RCC 7860 (cell line): Measurements from ENCODE around the gene CHID1.

Source experiments
- DNase-seq: peaks from one replicate; pipeline ENCODE4 v3.0.0-alpha.2; 2015; ENCODE audit warnings: low spot score
- FAIRE-seq: peaks from 2 replicates; lab custom pipeline; 2012; peaks lifted over from hg19 to GRCh38; lab: Jason Lieb, UNC

CHID1 gene

DNA sequence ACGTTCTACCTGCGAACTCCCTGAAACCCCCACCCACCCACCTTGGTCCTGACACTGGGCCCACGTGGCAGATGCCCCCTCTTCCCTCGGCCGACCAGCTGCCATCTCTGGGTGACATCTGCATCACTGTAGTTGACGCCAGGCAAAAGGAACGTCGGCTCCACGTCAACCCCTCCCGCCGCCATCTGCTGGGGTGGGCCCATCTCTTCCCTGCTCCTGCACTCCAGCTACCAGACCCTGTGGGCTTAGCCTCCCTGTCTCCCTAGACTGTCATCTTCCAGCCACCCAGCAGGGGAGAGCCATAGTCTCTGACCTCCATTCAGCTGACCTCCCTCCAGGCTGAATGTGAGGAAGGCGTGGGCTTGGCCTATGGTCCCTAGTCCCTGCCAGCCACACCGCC is 21.4 kb downstream of the CHID1 start:
- DNase-seq (no peak), FAIRE-seq (no peak)

DNA sequence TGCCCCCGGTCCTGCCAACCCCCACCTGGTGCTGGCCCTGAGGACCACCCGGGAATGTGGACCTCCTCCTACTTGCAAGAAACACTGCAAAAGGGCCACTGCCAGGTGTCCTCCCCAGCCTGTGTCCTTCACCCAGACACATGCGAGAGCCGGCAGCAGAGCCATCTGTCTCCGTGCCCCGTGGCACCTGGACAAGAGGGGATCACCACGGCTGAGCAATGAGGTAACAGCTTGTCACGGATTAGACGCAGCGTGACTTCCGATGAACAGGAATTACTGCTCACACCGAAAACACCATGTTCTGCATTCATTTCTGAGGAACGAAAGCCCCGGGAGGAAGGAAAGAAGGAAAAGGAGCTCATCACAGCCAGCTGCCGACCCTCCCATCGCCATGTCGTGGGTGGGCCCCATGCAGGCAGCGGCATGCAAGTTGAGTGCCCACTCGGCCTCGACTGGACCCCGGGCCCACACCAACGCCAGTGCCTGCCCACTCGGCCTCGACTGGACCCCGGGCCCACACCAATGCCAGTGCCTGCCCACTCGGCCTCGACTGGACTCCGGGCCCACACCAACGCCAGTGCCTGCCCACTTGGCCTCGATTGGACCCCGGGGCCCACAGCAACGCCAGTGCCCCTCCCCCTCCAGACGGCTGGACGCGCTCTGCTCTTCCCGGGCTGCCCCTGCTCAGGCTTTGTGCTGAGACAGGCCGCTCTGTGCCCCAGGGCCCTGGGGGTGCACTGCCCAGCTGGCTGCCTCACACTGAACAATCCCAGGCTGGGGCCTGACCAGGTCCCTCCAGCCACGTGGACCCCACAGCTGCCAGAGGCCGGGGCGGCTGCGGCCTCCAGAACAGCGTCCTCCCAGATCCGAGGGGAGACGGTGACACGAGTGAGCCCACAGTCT is 22.0 kb downstream of the CHID1 start:
- DNase-seq: no peak
- FAIRE-seq: no peak

DNA sequence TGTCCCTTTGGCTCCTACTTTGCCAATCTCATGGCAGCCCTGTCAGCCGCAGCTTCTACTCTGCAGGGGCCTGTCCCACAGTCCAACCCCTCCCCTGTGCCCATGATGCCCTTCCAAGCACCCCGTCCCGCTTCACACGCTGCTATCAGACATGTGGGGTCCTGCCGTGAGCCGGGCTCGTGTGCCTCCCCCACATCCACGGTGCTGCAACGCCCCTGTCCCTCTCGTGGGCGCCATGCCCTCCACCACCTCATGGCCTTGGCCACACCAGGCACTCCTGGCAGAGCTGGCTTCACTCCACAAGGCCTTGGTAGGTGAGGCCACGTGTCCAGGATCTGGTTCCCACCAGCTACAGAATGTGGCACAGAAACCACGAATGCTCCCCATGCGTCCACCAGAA is 23.0 kb downstream of the CHID1 start:
- DNase-seq (no peak), FAIRE-seq (no peak)

DNA sequence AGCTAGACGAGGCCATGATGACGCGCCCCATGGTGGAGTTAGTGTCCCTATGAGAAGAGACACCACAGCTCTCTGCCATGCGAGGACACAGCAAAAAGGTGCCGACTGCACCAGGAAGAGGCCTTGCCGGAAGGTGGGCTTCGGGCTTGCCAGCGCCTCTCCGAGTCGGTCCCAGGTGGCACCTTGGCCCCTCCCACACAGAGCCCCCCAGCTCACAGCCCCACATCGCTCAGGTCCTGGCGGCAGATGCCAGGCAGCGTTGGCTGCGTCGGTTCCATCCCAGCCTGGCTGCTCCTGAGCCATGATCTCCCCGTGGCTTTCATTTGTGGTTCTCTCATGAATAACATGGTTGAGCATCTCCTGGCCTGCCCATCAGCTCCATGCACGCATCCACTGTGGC is 24.0 kb downstream of the CHID1 start:
- no peak for FAIRE-seq

DNA sequence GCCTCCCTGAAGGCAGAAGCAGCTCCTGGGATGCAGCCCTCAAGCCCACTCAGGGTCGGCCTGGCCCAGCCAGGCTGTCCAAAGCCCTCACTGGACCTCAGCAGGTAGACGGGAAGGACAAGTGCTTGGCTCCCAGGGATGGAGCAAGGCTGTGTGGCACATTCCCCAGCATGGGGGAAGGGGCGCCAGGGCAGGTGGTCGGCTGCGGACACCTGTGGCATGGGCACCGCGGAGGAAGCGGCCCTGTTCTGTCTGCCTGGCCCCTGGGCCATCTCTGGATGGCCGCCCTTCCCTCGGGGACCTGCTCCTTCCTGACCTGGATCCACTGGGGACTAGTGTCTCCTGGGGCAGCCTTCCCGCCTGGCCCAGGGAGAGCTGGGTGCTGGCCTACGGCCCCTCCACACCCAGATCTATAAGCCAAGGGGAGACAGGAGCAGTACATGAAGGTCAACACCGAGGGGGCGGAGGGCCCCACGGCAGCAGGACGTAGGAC is 26.0 kb downstream of the CHID1 start:
- no peak for DNase-seq
- no peak for FAIRE-seq

More for the DNA sequence above, 24.0 kb downstream of the CHID1 start:
- DNase-seq: no peak

DNA sequence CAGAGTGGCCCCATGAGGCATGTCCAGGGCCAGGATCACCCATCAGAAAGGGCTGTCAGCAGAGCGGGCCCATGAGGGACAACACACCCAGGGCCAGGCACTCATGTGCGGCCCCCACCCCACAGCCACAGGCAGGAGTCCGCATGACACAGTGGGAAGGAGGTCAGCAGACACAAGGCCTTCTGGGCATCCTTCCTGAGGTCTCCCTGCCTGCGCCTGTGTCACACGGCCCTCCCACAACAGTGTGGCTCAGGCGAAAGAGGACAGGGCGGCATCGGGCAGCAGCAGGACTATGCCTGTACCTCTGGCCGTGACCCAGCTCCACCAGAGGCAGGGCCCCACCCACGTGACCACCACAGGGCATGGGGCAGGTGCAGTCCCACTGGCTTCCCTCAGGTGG is 27.1 kb downstream of the CHID1 start:
- FAIRE-seq: no peak
- no peak for DNase-seq

DNA sequence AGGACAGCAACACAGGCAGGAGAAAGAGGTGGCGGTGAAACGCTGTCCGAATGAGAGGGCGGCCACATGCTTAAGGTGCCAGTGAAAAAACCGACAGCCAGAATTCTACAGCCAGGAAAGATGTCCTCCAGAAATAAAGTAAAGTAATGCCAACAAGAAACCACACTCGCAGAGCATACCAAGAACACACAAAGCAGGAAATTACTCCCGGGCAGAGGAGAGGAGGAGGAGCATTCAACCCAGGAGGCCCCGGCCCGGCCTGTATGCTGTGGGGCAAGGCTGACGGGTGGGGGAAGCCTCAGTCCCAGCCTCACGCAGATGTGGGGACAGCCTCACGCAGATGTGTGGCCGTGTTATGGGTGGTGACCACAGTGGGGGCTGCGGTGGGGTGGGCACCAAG is 28.0 kb downstream of the CHID1 start:
- FAIRE-seq (no peak), DNase-seq (no peak)

DNA sequence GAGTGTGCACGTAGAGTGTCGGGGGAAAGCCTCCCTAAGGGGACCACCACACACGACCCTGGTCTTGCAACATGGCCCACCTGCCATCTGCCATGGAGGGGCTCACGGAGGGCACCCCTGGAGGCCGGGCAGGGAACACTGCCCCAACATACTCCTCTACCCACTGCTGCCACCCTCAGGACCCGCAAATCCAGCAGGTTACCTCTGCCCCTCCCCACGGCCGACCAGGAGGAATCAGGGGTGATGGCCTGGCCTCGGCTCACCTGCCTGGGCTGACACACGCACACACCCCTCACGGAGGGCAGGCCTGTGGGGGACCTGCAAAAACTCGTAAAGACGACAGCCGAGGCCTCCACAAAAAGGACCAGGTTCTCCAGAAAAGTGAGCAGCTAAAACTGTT is 30.2 kb downstream of the CHID1 start:
- DNase-seq (no peak), FAIRE-seq (no peak)

DNA sequence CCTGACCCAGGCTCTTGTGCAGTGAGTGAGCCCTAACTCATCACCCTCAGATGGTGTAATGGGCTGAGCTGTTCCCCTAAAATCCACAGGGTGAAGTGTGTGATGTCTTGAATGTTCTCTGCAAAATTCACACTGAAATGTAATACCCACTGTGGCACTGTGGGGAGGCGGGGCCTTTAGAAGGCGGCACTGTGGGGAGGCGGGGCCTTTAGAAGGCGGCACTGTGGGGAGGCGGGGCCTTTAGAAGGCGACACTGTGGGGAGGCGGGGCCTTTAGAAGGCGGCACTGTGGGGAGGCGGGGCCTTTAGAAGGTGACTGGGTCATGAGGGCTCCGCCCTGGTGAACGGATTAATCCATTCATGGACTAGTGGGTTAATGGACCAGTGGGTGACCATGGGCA is 33.0 kb downstream of the CHID1 start:
- no peak for DNase-seq
- FAIRE-seq: no peak

DNA sequence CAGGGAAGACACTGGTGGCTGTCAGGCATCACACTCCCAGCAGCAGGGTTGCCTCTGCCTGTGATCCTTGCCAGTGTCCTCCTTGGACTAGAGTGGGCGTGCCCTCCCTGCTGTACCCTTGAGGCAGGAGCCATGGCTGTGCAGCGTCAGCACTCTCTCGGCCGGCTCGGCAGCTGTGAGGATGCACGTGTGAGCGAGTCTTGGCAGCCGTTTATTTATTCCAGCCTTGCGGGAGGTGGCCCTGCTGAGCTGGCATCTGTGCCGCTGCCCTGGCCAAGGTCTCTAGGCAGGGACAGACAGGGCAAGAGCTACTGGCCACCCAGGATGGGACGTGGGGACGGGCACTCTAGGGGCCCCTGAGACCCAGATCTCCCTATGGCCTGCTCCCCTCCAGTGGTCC is 34.1 kb downstream of the CHID1 start:
- FAIRE-seq: no peak
- DNase-seq: no peak

DNA sequence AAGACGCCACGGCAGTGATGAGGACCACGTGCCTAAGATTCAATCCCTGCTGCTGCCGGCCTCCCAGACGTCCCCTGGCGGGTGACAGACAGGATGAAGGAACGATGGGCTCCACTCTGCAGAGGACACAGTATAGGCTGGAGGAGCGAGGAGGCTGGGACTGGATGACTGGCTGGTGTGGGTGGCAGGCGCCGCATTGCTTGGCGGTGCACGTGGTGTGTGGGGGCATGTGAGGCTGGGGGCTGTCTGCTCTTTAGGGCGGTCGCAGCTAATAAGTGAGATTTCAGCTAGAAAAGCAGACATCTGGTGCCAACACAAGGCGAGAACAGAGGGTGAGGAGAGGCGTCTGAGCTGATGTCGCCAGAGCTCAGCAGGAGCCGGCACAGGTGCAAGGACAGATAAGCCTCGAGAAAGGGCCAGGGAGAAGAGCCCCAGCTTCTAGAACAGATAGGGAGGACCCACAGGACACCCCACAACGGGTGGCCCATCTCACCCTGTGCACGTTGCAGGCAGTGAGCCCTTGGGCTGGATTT is 34.8 kb downstream of the CHID1 start:
- FAIRE-seq (no peak), DNase-seq (no peak)

DNA sequence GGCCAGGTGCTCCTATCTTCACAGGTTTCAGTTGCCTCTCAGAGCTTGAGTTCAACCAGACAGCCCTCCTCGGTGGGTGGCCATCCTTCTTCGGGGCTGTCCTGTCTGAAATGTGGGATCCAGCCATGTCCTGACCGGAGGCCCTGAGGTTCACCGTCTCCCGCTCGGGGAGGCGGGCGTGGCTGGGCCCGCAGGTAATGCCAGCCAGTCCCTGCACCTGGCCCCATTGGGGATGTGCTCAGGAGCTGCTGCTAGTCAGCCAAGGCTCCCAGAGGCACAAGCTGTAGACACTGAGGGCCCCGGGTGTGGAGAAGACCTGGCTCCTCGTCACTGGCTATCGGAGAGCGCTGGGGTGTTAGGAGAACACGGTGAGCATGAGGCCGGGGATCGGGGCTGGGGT is 35.4 kb downstream of the CHID1 start:
- FAIRE-seq (no peak), DNase-seq (no peak)

DNA sequence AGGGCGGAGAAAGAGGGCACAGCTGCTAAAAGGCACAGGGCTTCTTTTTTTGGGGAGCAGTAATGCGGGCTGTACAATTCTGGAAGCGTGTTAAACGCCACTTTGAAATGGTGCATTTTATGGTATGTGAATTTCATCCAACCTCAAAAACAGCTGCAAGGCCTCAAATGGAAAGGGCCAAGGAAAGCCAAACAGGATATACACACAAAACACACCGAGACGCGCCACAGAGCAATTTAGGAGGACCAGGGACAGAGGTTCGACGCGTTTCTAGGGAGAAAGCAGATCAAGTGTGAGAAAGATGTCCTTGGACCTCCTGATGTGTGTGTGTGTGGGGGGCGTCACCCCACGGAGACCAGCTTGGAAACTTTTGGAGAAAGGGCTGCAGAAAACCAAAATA is 36.9 kb downstream of the CHID1 start:
- DNase-seq: no peak
- FAIRE-seq: no peak

DNA sequence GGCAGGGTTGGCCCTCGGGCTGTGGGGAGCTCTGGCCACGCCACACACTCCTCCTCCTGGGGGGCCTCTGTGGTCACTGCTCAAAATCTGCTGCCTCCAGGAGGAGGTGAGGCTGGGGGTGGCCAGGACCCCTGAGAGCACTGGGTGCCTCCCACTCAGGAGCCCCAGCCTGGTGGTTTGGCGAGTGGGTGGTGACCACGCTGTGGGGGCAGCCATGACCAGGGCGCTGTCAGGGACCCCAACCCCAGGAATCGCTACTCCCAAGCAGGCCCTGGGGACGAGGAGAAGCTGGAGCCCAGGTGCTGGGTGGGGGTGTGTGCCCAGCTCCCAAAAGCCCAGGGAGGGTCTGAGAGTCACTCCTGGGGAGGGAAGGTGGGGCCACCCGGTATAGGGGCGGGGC is 37.8 kb downstream of the CHID1 start:
- no peak for DNase-seq
- no peak for FAIRE-seq

DNA sequence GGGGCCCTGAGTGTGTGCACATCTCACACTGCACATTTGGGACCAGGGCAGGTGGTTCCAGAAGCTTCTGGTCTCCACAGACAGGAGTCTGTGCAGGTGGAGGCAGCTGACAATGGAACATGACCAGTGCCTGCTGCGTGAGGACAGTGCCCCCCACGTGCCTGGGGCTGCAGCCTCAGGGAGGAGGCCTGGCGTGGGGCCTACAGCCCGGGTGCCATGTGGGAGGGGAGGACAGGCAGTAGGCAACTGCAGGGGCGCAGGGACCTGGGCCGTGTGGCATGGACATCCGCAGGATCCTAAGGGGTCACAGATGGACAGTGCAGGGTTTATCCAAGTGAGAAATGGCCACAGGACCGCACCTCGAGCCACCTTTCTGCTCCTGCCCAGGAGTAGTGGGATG is 39.1 kb downstream of the CHID1 start:
- DNase-seq (no peak), FAIRE-seq (no peak)

DNA sequence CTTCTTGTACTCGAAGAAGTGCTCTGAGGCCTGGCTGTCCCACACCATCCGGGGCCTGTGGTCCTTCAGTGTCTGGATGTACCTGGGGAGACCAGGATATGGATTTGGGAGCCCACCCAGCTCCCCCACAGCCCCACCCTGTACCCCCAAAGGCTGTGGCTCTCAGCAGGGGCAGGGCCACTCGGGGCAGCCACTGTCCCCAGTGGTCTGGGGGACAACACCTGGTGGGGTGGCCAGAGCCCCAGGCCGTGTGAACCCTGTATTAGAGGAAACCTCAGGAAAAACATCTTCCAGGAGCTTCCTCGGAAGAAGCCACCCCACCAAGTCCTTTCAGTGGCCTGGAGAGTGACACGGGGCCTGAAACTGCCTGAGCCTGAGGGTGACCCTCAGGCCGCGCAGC is 40.2 kb downstream of the CHID1 start:
- no peak for FAIRE-seq

DNA sequence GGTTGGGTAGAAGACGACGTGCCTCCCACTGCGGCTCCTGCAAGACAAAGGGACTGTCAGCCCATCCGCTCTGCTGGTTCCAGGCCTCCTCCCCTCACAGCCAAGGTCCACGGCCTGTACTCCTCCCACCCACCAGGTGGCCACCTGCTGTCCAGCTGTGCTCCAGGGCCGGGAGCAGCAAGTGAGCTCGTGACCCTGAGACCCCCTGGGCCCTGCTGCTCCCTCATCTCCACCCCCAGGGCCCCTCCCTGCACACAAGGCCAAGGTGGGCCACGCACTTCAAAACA is 40.5 kb downstream of the CHID1 start:
- DNase-seq (no peak), FAIRE-seq (no peak)

More for the DNA sequence above, 40.2 kb downstream of the CHID1 start:
- no peak for DNase-seq

DNA sequence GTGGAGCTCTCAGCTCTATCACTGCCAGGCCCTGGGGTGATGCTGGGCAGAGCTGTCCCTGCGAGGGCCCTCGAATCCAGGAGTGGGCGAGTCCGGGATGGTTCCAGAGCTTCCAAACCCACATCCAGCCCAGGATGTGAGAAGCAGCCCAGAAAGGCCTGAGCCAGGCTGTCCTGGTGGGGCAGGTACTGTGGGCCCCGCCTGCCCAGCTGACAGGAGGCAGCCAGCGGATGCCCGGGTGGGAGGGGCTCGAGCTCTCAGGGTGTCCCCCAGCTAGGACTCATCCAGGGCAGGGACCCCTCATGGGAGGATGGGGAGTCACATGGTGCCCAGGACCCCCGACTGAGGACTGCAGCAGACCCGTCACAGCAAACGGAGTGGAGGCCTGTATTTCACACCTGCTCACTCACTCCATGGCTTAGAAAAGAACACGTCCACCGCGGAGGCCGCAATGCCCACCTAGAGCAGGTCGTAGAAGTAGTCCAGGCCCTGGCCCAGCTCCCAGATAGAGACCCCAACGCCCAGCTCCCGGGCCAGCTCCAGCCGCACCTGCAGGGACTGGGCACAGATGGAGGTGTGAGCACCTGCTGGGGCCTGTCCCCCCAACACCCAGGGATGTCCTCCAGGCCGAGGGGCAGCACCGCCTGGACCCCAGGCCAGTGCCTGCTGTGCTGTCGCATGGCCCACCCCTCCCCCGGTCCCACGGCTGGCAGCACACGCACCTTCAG is 41.0 kb downstream of the CHID1 start:
- no peak for FAIRE-seq
- DNase-seq: no peak

DNA sequence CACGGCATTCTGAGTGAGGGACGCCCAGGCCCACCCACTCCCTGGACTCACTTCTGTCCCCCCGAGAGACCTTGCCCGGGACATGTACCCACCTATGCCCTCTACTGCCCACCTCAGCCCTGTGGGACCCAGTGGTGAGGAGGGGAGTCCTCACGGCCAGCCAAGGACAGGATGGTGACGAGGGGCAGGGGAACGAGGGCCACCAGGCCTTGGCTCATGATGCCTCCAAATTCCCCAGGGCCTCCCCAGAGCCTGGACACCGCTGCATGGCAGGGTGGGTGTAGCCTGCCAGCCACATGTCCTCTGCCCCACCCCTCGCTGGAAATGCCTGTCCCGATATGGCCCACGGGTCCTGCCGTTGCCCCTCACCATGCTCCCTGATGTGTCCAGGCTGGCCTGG is 41.8 kb downstream of the CHID1 start:
- DNase-seq: no peak
- FAIRE-seq: no peak

DNA sequence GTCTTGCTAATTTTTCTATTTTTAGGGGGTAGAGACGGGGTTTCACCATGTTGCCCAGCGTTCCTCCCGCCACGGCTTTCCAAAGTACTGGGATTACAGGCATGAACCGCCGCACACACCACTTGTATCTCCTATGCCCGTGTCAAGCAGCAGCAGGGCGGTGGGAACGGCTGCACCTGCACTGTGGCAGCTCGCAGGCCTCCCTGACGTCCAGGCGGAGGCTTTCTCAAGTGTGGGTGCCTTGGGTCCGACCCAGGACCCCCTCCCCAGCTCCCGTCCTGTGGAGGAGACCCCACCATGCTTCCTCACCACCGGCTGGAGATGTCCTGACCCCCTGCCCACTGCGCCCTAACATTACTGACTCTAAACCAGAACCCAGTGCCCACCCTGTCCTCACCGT is 42.2 kb downstream of the CHID1 start:
- no peak for FAIRE-seq
- DNase-seq: no peak

DNA sequence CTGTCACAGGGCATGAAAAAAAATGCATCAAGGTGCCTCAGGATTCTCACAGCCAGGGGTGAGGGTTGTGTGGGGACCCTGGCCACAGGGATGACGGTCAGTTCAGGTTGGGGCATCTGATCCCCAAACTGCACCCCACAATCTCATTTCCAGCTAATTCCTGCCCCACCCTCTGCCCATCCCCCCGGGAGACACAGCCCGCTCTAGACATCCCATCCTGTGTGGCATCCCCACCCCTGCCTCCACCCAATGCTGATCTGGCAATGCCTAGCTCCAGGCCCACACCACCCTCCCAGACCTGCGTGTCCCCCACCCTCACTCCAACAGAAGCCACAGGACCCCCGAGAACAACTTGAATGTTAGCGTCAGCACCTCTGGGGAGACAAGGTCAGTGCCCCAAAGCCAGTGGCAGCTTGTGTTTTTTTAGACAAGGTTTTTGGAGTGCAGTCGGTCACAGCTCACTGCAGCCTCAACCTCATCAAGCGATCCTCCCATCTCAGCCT is 42.7 kb downstream of the CHID1 start:
- FAIRE-seq (no peak), DNase-seq (no peak)

DNA sequence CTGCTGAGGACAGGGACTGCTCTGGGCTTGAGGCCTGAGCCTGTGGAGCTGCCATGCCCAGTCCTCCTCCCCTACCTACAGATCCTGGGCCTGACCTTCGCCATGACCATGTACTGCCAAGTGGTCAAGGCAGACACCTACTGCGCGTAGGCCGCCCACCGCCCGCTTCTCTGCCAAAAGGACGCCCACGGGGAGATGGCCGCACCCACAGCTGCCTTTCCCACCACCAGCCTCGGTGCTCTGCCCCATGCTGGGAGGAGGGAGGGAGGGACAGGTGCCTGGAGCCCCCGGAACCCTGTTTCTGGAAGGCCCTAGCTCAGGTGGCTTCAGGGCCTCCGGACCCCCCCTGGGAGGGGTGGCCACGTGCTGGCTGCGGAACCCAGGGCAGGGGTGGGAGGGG is 44.1 kb downstream of the CHID1 start:
- no peak for FAIRE-seq
- DNase-seq: no peak
